A549 (cell line): ENCODE measurements around the gene CTSH.

Experiments used
- BHLHE40 ChIP-seq: IDR thresholded peaks from 2 replicates; pipeline ENCODE4 v1.6.1; 2012; ENCODE audit warnings: low read depth, low read length, inconsistent platforms
- EHMT2 ChIP-seq: fragments of 200-600 bp; sonication (generic); IDR thresholded peaks from 2 replicates; pipeline ENCODE4 v1.6.1; 2016; ENCODE audit warnings: antibody characterized with exemption, low read depth, mild to moderate bottlenecking, moderate library complexity
- FOSL2 ChIP-seq, 2 experiments: fragments of 450-650 bp in 1 of 2; fragments of >200 bp in 1 of 2; sonication (Bioruptor Twin) in 1 of 2; formaldehyde crosslinking; IDR thresholded peaks; 2 replicates each; pipeline versions ENCODE4 v1.5.0 to v1.6.1; 2016 to 2020; ENCODE audit warnings: mild to moderate bottlenecking in 1 of 2, moderate library complexity in 1 of 2
- POLR2A ChIP-seq: IDR thresholded peaks from 2 replicates; pipeline ENCODE4 v1.6.1; 2012; ENCODE audit warnings: mild to moderate bottlenecking, low read length
- RNF2 ChIP-seq: fragments of 200-600 bp; sonication (generic); IDR thresholded peaks from 2 replicates; pipeline ENCODE4 v1.6.1; 2016; ENCODE audit warnings: low read depth, mild to moderate bottlenecking, antibody characterized with exemption, moderate library complexity, borderline replicate concordance
- SMC3 ChIP-seq: fragments of >200 bp; sonication (Bioruptor Twin); formaldehyde crosslinking; IDR thresholded peaks from 3 replicates; pipeline ENCODE4 v1.6.1; 2018; ENCODE audit warnings: inconsistent platforms
- ZFP36 ChIP-seq: fragments of 450-650 bp; IDR thresholded peaks from 2 replicates; pipeline ENCODE4 v1.6.1; 2014; ENCODE audit warnings: borderline replicate concordance; ENCODE audit not compliant: partially characterized antibody
- TF ChIP-seq, protein P1 (sequence below): fragments of >200 bp; sonication (Bioruptor Twin); formaldehyde crosslinking; IDR thresholded peaks from 3 replicates; pipeline ENCODE4 v1.5.1; 2016
- TF ChIP-seq, protein P2 (sequence below): IDR thresholded peaks from 2 replicates; pipeline ENCODE4 v1.6.1; 2012; ENCODE audit warnings: low read depth, borderline replicate concordance
- TF ChIP-seq, protein P3 (sequence below): fragments of 200-600 bp; sonication (generic); IDR thresholded peaks from 2 replicates; pipeline ENCODE4 v1.6.1; 2016; ENCODE audit warnings: antibody characterized with exemption, mild to moderate bottlenecking, moderate library complexity

DNA sequence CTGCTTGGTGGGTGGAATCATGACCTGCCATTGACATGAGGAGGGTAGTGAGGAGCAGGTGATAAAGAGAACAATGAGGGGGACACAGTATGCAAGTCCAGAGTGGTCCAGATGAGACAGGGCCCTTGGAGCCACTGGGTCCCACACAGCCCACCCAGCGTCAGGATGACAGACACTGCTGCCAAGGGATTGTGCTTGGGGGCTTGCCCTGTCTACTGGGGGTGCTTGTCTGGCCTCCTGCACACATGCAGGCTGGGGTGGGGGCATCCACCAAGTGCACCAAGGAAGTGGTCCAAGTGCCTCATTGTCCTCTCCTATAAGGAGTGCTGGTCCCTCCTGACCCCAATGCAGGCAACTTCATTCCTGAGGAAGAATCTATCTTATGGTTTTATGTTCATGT is 39.2 kb upstream of the CTSH start:
- TF ChIP-seq FOSL2 (IDR thresholded peaks at IDR 0.05) (no peak), FOSL2 (CRISPR knock-in tag; IDR thresholded peaks at IDR 0.05) (no peak), EHMT2 (no peak), BHLHE40 (no peak), POLR2A (no peak), SMC3 (no peak), ZFP36 (no peak), RNF2 (no peak)
- TF ChIP-seq, protein P1, sequence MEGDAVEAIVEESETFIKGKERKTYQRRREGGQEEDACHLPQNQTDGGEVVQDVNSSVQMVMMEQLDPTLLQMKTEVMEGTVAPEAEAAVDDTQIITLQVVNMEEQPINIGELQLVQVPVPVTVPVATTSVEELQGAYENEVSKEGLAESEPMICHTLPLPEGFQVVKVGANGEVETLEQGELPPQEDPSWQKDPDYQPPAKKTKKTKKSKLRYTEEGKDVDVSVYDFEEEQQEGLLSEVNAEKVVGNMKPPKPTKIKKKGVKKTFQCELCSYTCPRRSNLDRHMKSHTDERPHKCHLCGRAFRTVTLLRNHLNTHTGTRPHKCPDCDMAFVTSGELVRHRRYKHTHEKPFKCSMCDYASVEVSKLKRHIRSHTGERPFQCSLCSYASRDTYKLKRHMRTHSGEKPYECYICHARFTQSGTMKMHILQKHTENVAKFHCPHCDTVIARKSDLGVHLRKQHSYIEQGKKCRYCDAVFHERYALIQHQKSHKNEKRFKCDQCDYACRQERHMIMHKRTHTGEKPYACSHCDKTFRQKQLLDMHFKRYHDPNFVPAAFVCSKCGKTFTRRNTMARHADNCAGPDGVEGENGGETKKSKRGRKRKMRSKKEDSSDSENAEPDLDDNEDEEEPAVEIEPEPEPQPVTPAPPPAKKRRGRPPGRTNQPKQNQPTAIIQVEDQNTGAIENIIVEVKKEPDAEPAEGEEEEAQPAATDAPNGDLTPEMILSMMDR: no peak
- TF ChIP-seq, protein P2, sequence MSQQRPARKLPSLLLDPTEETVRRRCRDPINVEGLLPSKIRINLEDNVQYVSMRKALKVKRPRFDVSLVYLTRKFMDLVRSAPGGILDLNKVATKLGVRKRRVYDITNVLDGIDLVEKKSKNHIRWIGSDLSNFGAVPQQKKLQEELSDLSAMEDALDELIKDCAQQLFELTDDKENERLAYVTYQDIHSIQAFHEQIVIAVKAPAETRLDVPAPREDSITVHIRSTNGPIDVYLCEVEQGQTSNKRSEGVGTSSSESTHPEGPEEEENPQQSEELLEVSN: no peak
- TF ChIP-seq, protein P3, sequence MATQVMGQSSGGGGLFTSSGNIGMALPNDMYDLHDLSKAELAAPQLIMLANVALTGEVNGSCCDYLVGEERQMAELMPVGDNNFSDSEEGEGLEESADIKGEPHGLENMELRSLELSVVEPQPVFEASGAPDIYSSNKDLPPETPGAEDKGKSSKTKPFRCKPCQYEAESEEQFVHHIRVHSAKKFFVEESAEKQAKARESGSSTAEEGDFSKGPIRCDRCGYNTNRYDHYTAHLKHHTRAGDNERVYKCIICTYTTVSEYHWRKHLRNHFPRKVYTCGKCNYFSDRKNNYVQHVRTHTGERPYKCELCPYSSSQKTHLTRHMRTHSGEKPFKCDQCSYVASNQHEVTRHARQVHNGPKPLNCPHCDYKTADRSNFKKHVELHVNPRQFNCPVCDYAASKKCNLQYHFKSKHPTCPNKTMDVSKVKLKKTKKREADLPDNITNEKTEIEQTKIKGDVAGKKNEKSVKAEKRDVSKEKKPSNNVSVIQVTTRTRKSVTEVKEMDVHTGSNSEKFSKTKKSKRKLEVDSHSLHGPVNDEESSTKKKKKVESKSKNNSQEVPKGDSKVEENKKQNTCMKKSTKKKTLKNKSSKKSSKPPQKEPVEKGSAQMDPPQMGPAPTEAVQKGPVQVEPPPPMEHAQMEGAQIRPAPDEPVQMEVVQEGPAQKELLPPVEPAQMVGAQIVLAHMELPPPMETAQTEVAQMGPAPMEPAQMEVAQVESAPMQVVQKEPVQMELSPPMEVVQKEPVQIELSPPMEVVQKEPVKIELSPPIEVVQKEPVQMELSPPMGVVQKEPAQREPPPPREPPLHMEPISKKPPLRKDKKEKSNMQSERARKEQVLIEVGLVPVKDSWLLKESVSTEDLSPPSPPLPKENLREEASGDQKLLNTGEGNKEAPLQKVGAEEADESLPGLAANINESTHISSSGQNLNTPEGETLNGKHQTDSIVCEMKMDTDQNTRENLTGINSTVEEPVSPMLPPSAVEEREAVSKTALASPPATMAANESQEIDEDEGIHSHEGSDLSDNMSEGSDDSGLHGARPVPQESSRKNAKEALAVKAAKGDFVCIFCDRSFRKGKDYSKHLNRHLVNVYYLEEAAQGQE: no peak
